Hepatocyte (in vitro differentiated cells): ENCODE results near the gene SCAF4. TPM values are rescaled to one million over a fixed set of nuclear protein-coding genes. Genes with fewer than 3 reads are reported as not detected.

Source experiments
- DNase-seq: peaks from one replicate; pipeline ENCODE4 v3.0.0-alpha.2; 2016; ENCODE audit warnings: low spot score
- H2AFZ ChIP-seq: fragments of 200-600 bp; sonication (generic); 2 replicates; pipeline ENCODE4 v1.6.0; 2016; ENCODE audit warnings: antibody characterized with exemption, mild to moderate bottlenecking
- H3K27ac ChIP-seq: fragments of 200-600 bp; sonication (generic); 2 replicates; pipeline ENCODE4 v1.5.1; 2016; ENCODE audit warnings: mild to moderate bottlenecking
- H3K27me3 ChIP-seq: fragments of 200-600 bp; sonication (generic); 2 replicates; pipeline ENCODE4 v1.6.1; 2016
- H3K36me3 ChIP-seq: fragments of 200-600 bp; sonication (generic); replicated peaks from 2 replicates; pipeline ENCODE4 v1.5.1; 2016; ENCODE audit warnings: low read depth; ENCODE audit not compliant: insufficient read depth
- H3K4me1 ChIP-seq: fragments of 200-600 bp; sonication (generic); 2 replicates; pipeline ENCODE4 v1.5.1; 2016; ENCODE audit warnings: mild to moderate bottlenecking, moderate library complexity; ENCODE audit not compliant: insufficient read depth
- H3K4me2 ChIP-seq: fragments of 200-600 bp; sonication (generic); 2 replicates; pipeline ENCODE4 v1.6.0; 2016
- H3K4me3 ChIP-seq: fragments of 200-600 bp; sonication (generic); 2 replicates; pipeline ENCODE4 v1.5.1; 2016; ENCODE audit warnings: mild to moderate bottlenecking
- H3K79me2 ChIP-seq: fragments of 200-600 bp; sonication (generic); 2 replicates; pipeline ENCODE4 v1.6.0; 2017; ENCODE audit warnings: mild to moderate bottlenecking
- H3K9me2 ChIP-seq: fragments of 200-600 bp; sonication (generic); replicated peaks from 2 replicates; pipeline ENCODE4 v1.6.0; 2017; ENCODE audit warnings: mild to moderate bottlenecking; ENCODE audit not compliant: insufficient read depth
- H3K9me3 ChIP-seq: fragments of 200-600 bp; sonication (generic); 2 replicates; pipeline ENCODE4 v1.5.1; 2016; ENCODE audit warnings: low read depth, mild to moderate bottlenecking
- H4K20me1 ChIP-seq: fragments of 200-600 bp; sonication (generic); 2 replicates; pipeline ENCODE4 v1.6.0; 2016; ENCODE audit warnings: mild to moderate bottlenecking; ENCODE audit not compliant: insufficient read depth, poor library complexity, severe bottlenecking
- EZH2 ChIP-seq: fragments of 200-600 bp; sonication (generic); IDR thresholded peaks from 2 replicates; pipeline ENCODE4 v1.6.1; 2016; ENCODE audit warnings: antibody characterized with exemption, mild to moderate bottlenecking, borderline replicate concordance
- EZH2phosphoT487 ChIP-seq: fragments of 200-600 bp; sonication (generic); IDR thresholded peaks from one replicate; pipeline ENCODE4 v1.6.1; 2018; ENCODE audit warnings: antibody characterized with exemption, mild to moderate bottlenecking, low read depth, moderate library complexity; ENCODE audit not compliant: unreplicated experiment, severe bottlenecking
- WGBS: methylation state at CpG from one replicate; pipeline ENCODE4 v1.1.6; 2016; ENCODE audit warnings: low lambda C conversion rate; ENCODE audit errors: missing lambda C conversion rate; 5-methylcytosine and 5-hydroxymethylcytosine counted together
- polyA plus RNA-seq: library from polyadenylated mRNA; unstranded; fragments of >200 nt; fragmentation: Nextera tagmentation; extraction: Ambion mirVana; gene quantifications from 2 replicates; pipeline ENCODE4 v1.2.1, GENCODE V29; 2016
- total RNA-seq: library from RNA; depleted of rRNA; stranded (reverse); fragments of >200 nt; gene quantifications from 2 replicates; pipeline ENCODE4 v1.2.3, GENCODE V29; 2014
- TF ChIP-seq, protein P1 (sequence below): fragments of 200-600 bp; sonication (generic); IDR thresholded peaks from 2 replicates; pipeline ENCODE4 v1.5.1; 2016; ENCODE audit warnings: antibody characterized with exemption, mild to moderate bottlenecking; ENCODE audit not compliant: poor library complexity

Gene SCAF4
- total and polyA plus RNA-seq, 2 experiments from 2014 or later = 18.7 to 33.1 TPM

DNA sequence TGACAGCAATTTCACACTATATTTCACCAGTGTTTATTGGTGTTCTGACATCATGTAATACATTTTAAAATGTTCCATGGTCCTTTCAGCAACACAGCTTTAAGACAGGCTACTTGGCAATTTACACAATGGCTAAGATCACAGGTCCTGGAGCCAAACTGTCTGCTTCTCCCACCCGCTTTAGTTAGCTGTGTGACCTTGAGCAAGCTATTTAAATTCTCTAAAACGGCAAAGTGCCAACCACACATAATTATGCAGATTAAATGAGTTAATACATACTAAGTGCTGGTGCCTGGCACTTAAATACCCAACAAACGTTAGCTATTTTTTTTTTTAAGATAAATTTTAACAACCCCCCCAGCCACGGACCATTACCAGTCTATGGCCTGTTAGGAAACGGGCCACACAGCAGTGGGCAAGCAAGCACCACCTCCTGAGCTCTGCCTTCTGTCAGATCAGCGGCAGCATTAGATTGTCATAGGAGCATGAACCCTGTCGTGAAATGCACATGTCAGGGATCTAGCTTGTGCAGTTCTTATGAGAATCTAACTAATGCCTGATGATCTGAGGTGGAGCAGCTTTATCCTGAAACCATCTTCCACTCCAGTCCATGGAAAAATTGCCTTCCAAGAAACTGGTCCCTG lies 45.5 kb downstream of the SCAF4 start:
- WGBS = 85% methylated on average over 7 of the region's 7 CpGs

DNA sequence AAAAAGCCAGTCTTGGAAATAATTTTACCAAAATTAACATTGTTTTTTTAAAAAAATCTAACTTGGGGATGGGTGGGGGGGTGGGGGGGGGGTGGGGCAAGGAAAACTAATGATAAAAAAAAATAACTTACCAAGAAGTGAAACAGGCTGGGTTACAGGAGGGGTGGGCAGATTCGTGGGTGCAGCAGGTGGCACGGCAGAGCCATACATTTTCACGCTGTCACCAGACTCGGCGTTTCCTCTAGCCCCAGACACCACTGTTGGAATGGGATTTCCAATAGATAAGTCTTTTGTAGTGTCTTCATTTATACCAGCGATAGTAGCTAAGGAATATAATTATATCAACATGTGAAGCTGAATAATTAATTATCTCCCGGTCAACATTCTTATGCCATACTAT lies 47.0 kb downstream of the SCAF4 start:
- Histone ChIP-seq H3K36me3 (no peaks in the 10 kb centered on the region), H3K9me2 (no peaks in the 10 kb centered on the region), H4K20me1 (no peaks in the 10 kb centered on the region), H3K79me2 (peaks cover 23% of the 10 kb centered on the region), H3K27ac (no peak overlapping the region), H2AFZ (no peak overlapping the region), H3K9me3 (no peaks in the 10 kb centered on the region), H3K4me1 (no peaks in the 10 kb centered on the region), H3K4me3 (no peak overlapping the region), H3K27me3 (no peaks in the 10 kb centered on the region), H3K4me2 (no peak overlapping the region)
- 93% methylated on average over 7 of the region's 7 CpGs for WGBS
- TF ChIP-seq EZH2phosphoT487 = no peak
- TF ChIP-seq EZH2 = no peak
- TF ChIP-seq, protein P1, sequence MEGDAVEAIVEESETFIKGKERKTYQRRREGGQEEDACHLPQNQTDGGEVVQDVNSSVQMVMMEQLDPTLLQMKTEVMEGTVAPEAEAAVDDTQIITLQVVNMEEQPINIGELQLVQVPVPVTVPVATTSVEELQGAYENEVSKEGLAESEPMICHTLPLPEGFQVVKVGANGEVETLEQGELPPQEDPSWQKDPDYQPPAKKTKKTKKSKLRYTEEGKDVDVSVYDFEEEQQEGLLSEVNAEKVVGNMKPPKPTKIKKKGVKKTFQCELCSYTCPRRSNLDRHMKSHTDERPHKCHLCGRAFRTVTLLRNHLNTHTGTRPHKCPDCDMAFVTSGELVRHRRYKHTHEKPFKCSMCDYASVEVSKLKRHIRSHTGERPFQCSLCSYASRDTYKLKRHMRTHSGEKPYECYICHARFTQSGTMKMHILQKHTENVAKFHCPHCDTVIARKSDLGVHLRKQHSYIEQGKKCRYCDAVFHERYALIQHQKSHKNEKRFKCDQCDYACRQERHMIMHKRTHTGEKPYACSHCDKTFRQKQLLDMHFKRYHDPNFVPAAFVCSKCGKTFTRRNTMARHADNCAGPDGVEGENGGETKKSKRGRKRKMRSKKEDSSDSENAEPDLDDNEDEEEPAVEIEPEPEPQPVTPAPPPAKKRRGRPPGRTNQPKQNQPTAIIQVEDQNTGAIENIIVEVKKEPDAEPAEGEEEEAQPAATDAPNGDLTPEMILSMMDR = no peak
- DNase-seq = no peak

More for the DNA sequence above, 45.5 kb downstream of the SCAF4 start:
- H3K27me3 ChIP-seq = no peaks in the 10 kb centered on the region
- no peak for DNase-seq
- no peaks in the 10 kb centered on the region for H3K36me3 ChIP-seq
- no peaks in the 10 kb centered on the region for H3K9me3 ChIP-seq
- no peaks in the 10 kb centered on the region for H4K20me1 ChIP-seq
- no peaks in the 10 kb centered on the region for H3K4me1 ChIP-seq
- H3K27ac ChIP-seq = no peak overlapping the region
- H2AFZ ChIP-seq = no peak overlapping the region
- TF ChIP-seq EZH2 = no peak
- TF ChIP-seq, protein P1 = no peak
- TF ChIP-seq EZH2phosphoT487 = no peak
- H3K4me2 ChIP-seq = no peak overlapping the region
- H3K79me2 ChIP-seq = peaks cover 16% of the 10 kb centered on the region
- no peak overlapping the region for H3K4me3 ChIP-seq
- H3K9me2 ChIP-seq = no peaks in the 10 kb centered on the region

DNA sequence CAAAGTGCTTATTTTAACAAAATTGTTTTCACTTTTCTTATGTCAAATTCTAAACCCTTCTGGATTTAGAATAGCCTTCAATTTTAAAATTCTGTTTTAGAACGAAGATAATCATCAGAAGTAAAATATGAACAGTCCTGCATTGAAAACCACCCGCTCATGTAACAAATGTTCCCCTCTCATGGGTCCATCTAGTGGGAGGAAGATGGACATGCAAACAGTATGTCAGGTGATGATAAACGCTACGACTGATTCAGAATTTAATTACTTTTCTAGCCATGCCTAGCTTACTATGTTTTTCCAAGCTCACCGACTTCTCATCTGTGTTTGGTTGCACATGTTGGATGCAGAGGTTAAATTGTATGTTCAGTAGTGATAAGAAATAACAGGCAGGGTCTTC lies 48.9 kb downstream of the SCAF4 start:
- Histone ChIP-seq H3K4me2 (no peak overlapping the region), H2AFZ (no peak overlapping the region), H3K4me3 (no peak overlapping the region), H3K27me3 (no peaks in the 10 kb centered on the region), H3K9me2 (no peaks in the 10 kb centered on the region), H3K4me1 (no peaks in the 10 kb centered on the region), H3K36me3 (no peaks in the 10 kb centered on the region), H4K20me1 (no peaks in the 10 kb centered on the region), H3K9me3 (no peaks in the 10 kb centered on the region), H3K79me2 (peaks cover 18% of the 10 kb centered on the region), H3K27ac (no peak overlapping the region)
- TF ChIP-seq, protein P1 = peak; percentile 2
- TF ChIP-seq EZH2 = no peak
- no peak for TF ChIP-seq EZH2phosphoT487
- DNase-seq = no peak
- 88% methylated on average over 5 of the region's 5 CpGs for WGBS
